GM23248 (cell line): ENCODE data around the gene XPNPEP1. TPM values are rescaled to one million over a fixed set of nuclear protein-coding genes. Genes with fewer than 3 reads are reported as not detected.

ENCODE experiments used
- DNase-seq: peaks from one replicate; pipeline ENCODE4 v3.0.0-alpha.2; 2015
- H2AFZ ChIP-seq: fragments of 200-600 bp; sonication (generic); 2 replicates; pipeline ENCODE4 v1.6.1; 2016; ENCODE audit warnings: antibody characterized with exemption
- H3F3A ChIP-seq: fragments of 200-600 bp; sonication (generic); 2 replicates; pipeline ENCODE4 v1.6.1; 2016; ENCODE audit warnings: mild to moderate bottlenecking, antibody characterized with exemption, mixed run types; ENCODE audit not compliant: insufficient read depth
- H3K27ac ChIP-seq: fragments of 200-600 bp; sonication (generic); 2 replicates; pipeline ENCODE4 v1.5.1; 2016; ENCODE audit warnings: mild to moderate bottlenecking
- H3K27me3 ChIP-seq: fragments of 200-600 bp; sonication (generic); replicated peaks from 2 replicates; pipeline ENCODE4 v1.6.1; 2016; ENCODE audit warnings: mild to moderate bottlenecking; ENCODE audit not compliant: insufficient read depth
- H3K36me3 ChIP-seq: fragments of 200-600 bp; sonication (generic); 2 replicates; pipeline ENCODE4 v1.6.1; 2016; ENCODE audit warnings: low read depth, mild to moderate bottlenecking
- H3K4me1 ChIP-seq: fragments of 200-600 bp; sonication (generic); 2 replicates; pipeline ENCODE4 v1.6.1; 2016; ENCODE audit warnings: mild to moderate bottlenecking; ENCODE audit not compliant: insufficient read depth
- H3K4me2 ChIP-seq: fragments of 200-600 bp; sonication (generic); one replicate; pipeline ENCODE4 v1.6.1; 2016; ENCODE audit warnings: mild to moderate bottlenecking; ENCODE audit not compliant: unreplicated experiment
- H3K4me3 ChIP-seq: fragments of 200-600 bp; sonication (generic); 2 replicates; pipeline ENCODE4 v1.5.1; 2016; ENCODE audit warnings: mild to moderate bottlenecking
- H3K79me2 ChIP-seq: fragments of 200-600 bp; sonication (generic); 2 replicates; pipeline ENCODE4 v1.6.1; 2016; ENCODE audit warnings: mild to moderate bottlenecking; ENCODE audit not compliant: insufficient read depth
- H3K9ac ChIP-seq: fragments of 200-600 bp; sonication (generic); 2 replicates; pipeline ENCODE4 v1.6.1; 2016; ENCODE audit warnings: mild to moderate bottlenecking
- H3K9me2 ChIP-seq: fragments of 200-600 bp; sonication (generic); 2 replicates; pipeline ENCODE4 v1.6.1; 2016; ENCODE audit warnings: mixed run types, mild to moderate bottlenecking, moderate library complexity; ENCODE audit not compliant: insufficient read depth
- H3K9me3 ChIP-seq: fragments of 200-600 bp; sonication (generic); one replicate; pipeline ENCODE4 v1.6.1; 2017; ENCODE audit warnings: low read depth
- H4K20me1 ChIP-seq: fragments of 200-600 bp; sonication (generic); 2 replicates; pipeline ENCODE4 v1.6.0; 2016; ENCODE audit not compliant: insufficient read depth
- EZH2 ChIP-seq: fragments of 200-600 bp; sonication (generic); IDR thresholded peaks from 2 replicates; pipeline ENCODE4 v1.6.1; 2018; ENCODE audit warnings: antibody characterized with exemption, mild to moderate bottlenecking; ENCODE audit not compliant: insufficient read depth, poor library complexity, severe bottlenecking
- EZH2phosphoT487 ChIP-seq: fragments of 200-600 bp; sonication (generic); IDR thresholded peaks from 2 replicates; pipeline ENCODE4 v1.6.1; 2018; ENCODE audit warnings: antibody characterized with exemption, moderate library complexity, mild to moderate bottlenecking, low read depth; ENCODE audit not compliant: insufficient read depth
- WGBS, 2 experiments: methylation state at CpG; one replicate each; pipeline ENCODE4 v1.1.6; 2015 to 2017; ENCODE audit warnings: low lambda C conversion rate in 2 of 2, low coverage in 1 of 2; ENCODE audit errors: missing lambda C conversion rate in 2 of 2; 5-methylcytosine and 5-hydroxymethylcytosine counted together
- in situ Hi-C: fragments of 300-500 bp; cut with MboI; formaldehyde crosslinking; loops from 2 replicates; pipeline ENCODE4 v1.15.0; 2020
- polyA plus RNA-seq: library from polyadenylated mRNA; unstranded; fragments of >200 nt; fragmentation: Nextera tagmentation; extraction: Ambion mirVana; gene quantifications from 2 replicates; pipeline ENCODE4 v1.2.1, GENCODE V29; 2016
- total RNA-seq: library from RNA; depleted of rRNA; stranded (reverse); fragments of >200 nt; shearing (Covaris generic); gene quantifications from 2 replicates; pipeline ENCODE4 v1.2.3, GENCODE V29; 2014

The XPNPEP1 gene
- total and polyA plus RNA-seq, 2 experiments from 2014 or later: 48.2 to 108 TPM

- in situ Hi-C loops: no loop called here
- Histone ChIP-seq H3K79me2 (peaks cover 80% of the 10 kb centered on the region), H3K9ac (no peak overlapping the region), H2AFZ (no peak overlapping the region), H4K20me1 (0 out of 2 replicates have a peak, but pooled peaks cover 3% of the 10 kb centered on the region), H3K9me2 (no peaks in the 10 kb centered on the region), H3K9me3 (no peaks in the 10 kb centered on the region), H3K4me3 (no peak overlapping the region), H3K27ac (0 out of 2 replicates have a peak overlapping the region, but pooled peaks have one; percentile 91), H3K36me3 (peaks cover 4% of the 10 kb centered on the region; the same call in 1 of the 2 replicates), H3F3A (peaks cover 56% of the 10 kb centered on the region), H3K4me2 (no peak overlapping the region), H3K27me3 (no peaks in the 10 kb centered on the region), H3K4me1 (peaks cover 59% of the 10 kb centered on the region)
- no peak for TF ChIP-seq EZH2
- TF ChIP-seq EZH2phosphoT487: no peak
- WGBS, 2 experiments: 98 to 99% methylated on average over 6 of the region's 6 CpGs
- DNase-seq: no peak
Measured at GRCh38 chr10:109898007-109898406, 25.3 kb downstream of the XPNPEP1 start.

GRCh38 chr10:109895848-109896247 lies 27.5 kb downstream of the XPNPEP1 start:
- Histone ChIP-seq H4K20me1 (no peaks in the 10 kb centered on the region), H3K4me3 (no peak overlapping the region), H3K4me1 (peaks cover 72% of the 10 kb centered on the region), H3K4me2 (no peak overlapping the region), H2AFZ (no peak overlapping the region), H3F3A (peaks cover 72% of the 10 kb centered on the region), H3K27me3 (no peaks in the 10 kb centered on the region), H3K79me2 (peaks cover 66% of the 10 kb centered on the region), H3K9me3 (no peaks in the 10 kb centered on the region), H3K9me2 (no peaks in the 10 kb centered on the region), H3K9ac (no peak overlapping the region), H3K27ac (peak overlapping the region; percentile 34; the same call in 1 of the 2 replicates), H3K36me3 (0 out of 2 replicates have a peak, but pooled peaks cover 1% of the 10 kb centered on the region)
- in situ Hi-C loops: no loop called here
- TF ChIP-seq EZH2phosphoT487: no peak
- TF ChIP-seq EZH2: no peak
- no peak for DNase-seq

- Histone ChIP-seq H3K4me1 (peaks cover 71% of the 10 kb centered on the region), H3K4me3 (no peak overlapping the region), H3K9me3 (no peaks in the 10 kb centered on the region), H3K27me3 (no peaks in the 10 kb centered on the region), H3K36me3 (0 out of 2 replicates have a peak, but pooled peaks cover 4% of the 10 kb centered on the region), H3F3A (peaks cover 70% of the 10 kb centered on the region), H3K79me2 (peaks cover 60% of the 10 kb centered on the region), H3K9me2 (no peaks in the 10 kb centered on the region), H3K27ac (peak overlapping the region; percentile 34), H3K9ac (no peak overlapping the region; the same call in 1 of the 2 replicates), H2AFZ (no peak overlapping the region), H4K20me1 (no peaks in the 10 kb centered on the region), H3K4me2 (peak overlapping the region; percentile 43)
- 34 to 47% methylated on average over 7 of the region's 7 CpGs for WGBS, 2 experiments
- TF ChIP-seq EZH2: no peak
- no peak for TF ChIP-seq EZH2phosphoT487
- peak; percentile 61 for DNase-seq
- in situ Hi-C loops: no loop called here
Measured at GRCh38 chr10:109895095-109895818, 28.1 kb downstream of the XPNPEP1 start.

DNA sequence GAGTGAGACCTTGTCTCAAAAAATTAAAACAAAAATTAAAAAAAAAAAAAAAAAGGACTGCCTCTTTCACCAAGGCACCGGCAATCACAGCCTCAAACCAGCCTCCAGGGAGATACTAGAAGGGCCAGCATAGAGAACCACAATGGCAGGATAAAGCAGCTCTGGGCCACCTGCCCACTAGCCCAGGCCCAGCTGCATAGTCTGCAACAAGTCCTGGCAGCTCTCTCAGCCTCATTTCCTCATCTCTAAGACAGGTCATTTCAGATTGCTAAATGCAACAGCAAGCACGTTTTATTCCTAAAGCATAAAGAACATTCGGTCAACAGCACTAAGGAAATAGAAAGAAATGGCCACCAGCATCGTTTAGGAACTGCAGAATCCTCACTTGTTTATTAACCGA lies 28.8 kb downstream of the XPNPEP1 start:
- peak overlapping the region; percentile 34 for H3K27ac ChIP-seq

More for the DNA sequence above, 28.8 kb downstream of the XPNPEP1 start:
- Histone ChIP-seq H3K9me3 (no peaks in the 10 kb centered on the region), H2AFZ (no peak overlapping the region), H3K36me3 (0 out of 2 replicates have a peak, but pooled peaks cover 4% of the 10 kb centered on the region), H3F3A (peaks cover 72% of the 10 kb centered on the region), H4K20me1 (no peaks in the 10 kb centered on the region), H3K9ac (no peak overlapping the region; the same call in 1 of the 2 replicates), H3K4me1 (peaks cover 71% of the 10 kb centered on the region), H3K9me2 (no peaks in the 10 kb centered on the region), H3K4me3 (no peak overlapping the region), H3K27me3 (no peaks in the 10 kb centered on the region), H3K79me2 (peaks cover 57% of the 10 kb centered on the region), H3K4me2 (peak overlapping the region; percentile 43)
- DNase-seq: peak; percentile 83
- TF ChIP-seq EZH2phosphoT487 (no peak), EZH2 (no peak)
- in situ Hi-C loops: no loop called here
- 9 to 12% methylated on average over 5 of the region's 5 CpGs for WGBS, 2 experiments
